Hepatocyte (in vitro differentiated cells): ENCODE results near the gene CDH4. TPM values are rescaled to one million over a fixed set of nuclear protein-coding genes. Genes with fewer than 3 reads are reported as not detected.

ENCODE experiments used
- DNase-seq: peaks from one replicate; pipeline ENCODE4 v3.0.0-alpha.2; 2016; ENCODE audit warnings: low spot score
- H2AFZ ChIP-seq: fragments of 200-600 bp; sonication (generic); 2 replicates; pipeline ENCODE4 v1.6.0; 2016; ENCODE audit warnings: antibody characterized with exemption, mild to moderate bottlenecking
- H3K27ac ChIP-seq: fragments of 200-600 bp; sonication (generic); 2 replicates; pipeline ENCODE4 v1.5.1; 2016; ENCODE audit warnings: mild to moderate bottlenecking
- H3K27me3 ChIP-seq: fragments of 200-600 bp; sonication (generic); 2 replicates; pipeline ENCODE4 v1.6.1; 2016
- H3K36me3 ChIP-seq: fragments of 200-600 bp; sonication (generic); replicated peaks from 2 replicates; pipeline ENCODE4 v1.5.1; 2016; ENCODE audit warnings: low read depth; ENCODE audit not compliant: insufficient read depth
- H3K4me1 ChIP-seq: fragments of 200-600 bp; sonication (generic); 2 replicates; pipeline ENCODE4 v1.5.1; 2016; ENCODE audit warnings: mild to moderate bottlenecking, moderate library complexity; ENCODE audit not compliant: insufficient read depth
- H3K4me2 ChIP-seq: fragments of 200-600 bp; sonication (generic); 2 replicates; pipeline ENCODE4 v1.6.0; 2016
- H3K4me3 ChIP-seq: fragments of 200-600 bp; sonication (generic); 2 replicates; pipeline ENCODE4 v1.5.1; 2016; ENCODE audit warnings: mild to moderate bottlenecking
- H3K79me2 ChIP-seq: fragments of 200-600 bp; sonication (generic); 2 replicates; pipeline ENCODE4 v1.6.0; 2017; ENCODE audit warnings: mild to moderate bottlenecking
- H3K9me2 ChIP-seq: fragments of 200-600 bp; sonication (generic); replicated peaks from 2 replicates; pipeline ENCODE4 v1.6.0; 2017; ENCODE audit warnings: mild to moderate bottlenecking; ENCODE audit not compliant: insufficient read depth
- H3K9me3 ChIP-seq: fragments of 200-600 bp; sonication (generic); 2 replicates; pipeline ENCODE4 v1.5.1; 2016; ENCODE audit warnings: low read depth, mild to moderate bottlenecking
- H4K20me1 ChIP-seq: fragments of 200-600 bp; sonication (generic); 2 replicates; pipeline ENCODE4 v1.6.0; 2016; ENCODE audit warnings: mild to moderate bottlenecking; ENCODE audit not compliant: insufficient read depth, poor library complexity, severe bottlenecking
- CTCF ChIP-seq: fragments of 200-600 bp; sonication (generic); IDR thresholded peaks from 2 replicates; pipeline ENCODE4 v1.5.1; 2016; ENCODE audit warnings: antibody characterized with exemption, mild to moderate bottlenecking; ENCODE audit not compliant: poor library complexity
- EZH2 ChIP-seq: fragments of 200-600 bp; sonication (generic); IDR thresholded peaks from 2 replicates; pipeline ENCODE4 v1.6.1; 2016; ENCODE audit warnings: antibody characterized with exemption, mild to moderate bottlenecking, borderline replicate concordance
- EZH2phosphoT487 ChIP-seq: fragments of 200-600 bp; sonication (generic); IDR thresholded peaks from one replicate; pipeline ENCODE4 v1.6.1; 2018; ENCODE audit warnings: antibody characterized with exemption, mild to moderate bottlenecking, low read depth, moderate library complexity; ENCODE audit not compliant: unreplicated experiment, severe bottlenecking
- WGBS: methylation state at CpG from one replicate; pipeline ENCODE4 v1.1.6; 2016; ENCODE audit warnings: low lambda C conversion rate; ENCODE audit errors: missing lambda C conversion rate; 5-methylcytosine and 5-hydroxymethylcytosine counted together
- polyA plus RNA-seq: library from polyadenylated mRNA; unstranded; fragments of >200 nt; fragmentation: Nextera tagmentation; extraction: Ambion mirVana; gene quantifications from 2 replicates; pipeline ENCODE4 v1.2.1, GENCODE V29; 2016
- total RNA-seq: library from RNA; depleted of rRNA; stranded (reverse); fragments of >200 nt; gene quantifications from 2 replicates; pipeline ENCODE4 v1.2.3, GENCODE V29; 2014

Gene CDH4
- total and polyA plus RNA-seq, 2 experiments from 2014 or later, result 0.53 to 0.73 TPM

- no peaks in the 10 kb centered on the region for H3K9me2 ChIP-seq
- H3K27ac ChIP-seq, result no peak overlapping the region
- no peaks in the 10 kb centered on the region for H3K4me1 ChIP-seq
- TF ChIP-seq EZH2phosphoT487 (no peak), CTCF (no peak), EZH2 (no peak)
- no peak overlapping the region for H3K4me3 ChIP-seq
- no peaks in the 10 kb centered on the region for H3K79me2 ChIP-seq
- no peak for DNase-seq
- no peaks in the 10 kb centered on the region for H3K36me3 ChIP-seq
- 88% methylated on average over 11 of the region's 11 CpGs for WGBS
- no peak overlapping the region for H2AFZ ChIP-seq
- H3K27me3 ChIP-seq, result no peaks in the 10 kb centered on the region
- no peaks in the 10 kb centered on the region for H3K9me3 ChIP-seq
- no peak overlapping the region for H3K4me2 ChIP-seq
- no peaks in the 10 kb centered on the region for H4K20me1 ChIP-seq
These were observed 208.4 kb downstream of the CDH4 start for GRCh38 chr20:61460261-61461052.

- Histone ChIP-seq H2AFZ (no peak overlapping the region), H3K27ac (no peak overlapping the region), H3K4me3 (no peak overlapping the region), H3K9me2 (no peaks in the 10 kb centered on the region), H3K36me3 (no peaks in the 10 kb centered on the region), H4K20me1 (no peaks in the 10 kb centered on the region), H3K4me2 (no peak overlapping the region), H3K79me2 (no peaks in the 10 kb centered on the region), H3K4me1 (no peaks in the 10 kb centered on the region), H3K27me3 (no peaks in the 10 kb centered on the region), H3K9me3 (no peaks in the 10 kb centered on the region)
- no peak for DNase-seq
- WGBS, result 90% methylated on average over 12 of the region's 12 CpGs
- TF ChIP-seq EZH2phosphoT487 (no peak), EZH2 (no peak), CTCF (no peak)
These were observed 209.4 kb downstream of the CDH4 start for GRCh38 chr20:61461461-61461860.

DNA sequence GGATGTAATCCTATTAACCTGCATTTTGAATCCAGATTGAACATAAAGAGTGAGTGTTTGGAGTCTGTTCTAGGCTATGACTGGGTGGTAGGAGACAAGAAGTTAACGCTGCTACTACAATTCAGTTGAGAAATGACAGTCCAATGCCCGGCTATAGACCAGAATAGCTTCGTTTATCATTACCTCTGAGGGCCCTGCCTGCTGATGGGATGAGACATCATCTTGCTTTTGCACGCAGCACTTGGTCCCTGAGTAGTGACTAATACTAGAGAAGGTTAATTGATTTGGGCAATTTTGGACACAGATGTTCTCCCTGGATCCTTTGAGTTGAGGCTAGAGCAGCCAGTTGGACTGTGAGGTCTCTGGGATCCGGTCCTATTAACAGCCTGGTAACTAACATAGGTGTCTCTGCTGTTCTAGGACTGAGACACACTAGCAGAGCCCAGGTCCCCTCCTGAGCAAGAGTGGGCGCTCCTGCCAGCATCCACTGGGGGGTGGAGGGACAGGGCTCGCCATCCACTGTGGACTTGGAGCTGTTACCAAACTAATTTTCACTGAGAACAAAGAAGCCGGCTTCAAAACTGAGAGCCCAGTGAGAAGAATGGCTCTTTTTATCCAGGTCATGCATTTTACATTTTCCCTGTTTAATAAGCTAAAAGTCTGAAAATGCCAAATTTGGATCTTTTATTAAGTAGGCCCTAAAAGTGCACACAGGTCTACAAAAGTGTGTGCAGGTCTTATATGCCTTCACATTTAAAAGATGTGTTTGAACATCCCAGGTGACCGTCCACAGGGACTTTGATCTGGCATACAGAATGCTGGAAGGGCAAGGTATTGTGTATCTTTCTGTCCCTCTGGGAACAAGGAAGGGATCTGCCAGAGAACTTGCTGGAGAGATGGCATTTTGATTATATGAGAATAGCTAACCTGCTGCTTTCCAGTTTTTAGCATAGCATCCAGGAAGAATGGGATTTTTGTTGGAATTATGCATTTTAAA, 212.5 kb downstream of the CDH4 start:
- 80% methylated on average over 9 of the region's 9 CpGs for WGBS
- Histone ChIP-seq H3K4me2 (no peak overlapping the region), H2AFZ (no peak overlapping the region), H3K27me3 (no peaks in the 10 kb centered on the region), H3K9me3 (no peaks in the 10 kb centered on the region), H3K9me2 (no peaks in the 10 kb centered on the region), H3K36me3 (no peaks in the 10 kb centered on the region), H4K20me1 (no peaks in the 10 kb centered on the region), H3K27ac (no peak overlapping the region), H3K4me1 (no peaks in the 10 kb centered on the region), H3K4me3 (no peak overlapping the region), H3K79me2 (no peaks in the 10 kb centered on the region)
- TF ChIP-seq EZH2phosphoT487, result no peak
- TF ChIP-seq CTCF, result no peak
- DNase-seq, result peak; percentile 27
